C4-2B (cell line): ENCODE data around the gene KCNJ12.
"Not testable (repeated sequence)": the region's sequence is repeated elsewhere in the genome, so short reads cannot be mapped to it uniquely, and the experiment has no call there.

Source experiments
- H3K27ac ChIP-seq: fragments of 450-650 bp; 2 replicates; pipeline ENCODE4 v1.5.1; 2017
- CTCF ChIP-seq: fragments of 450-650 bp; conservative IDR thresholded peaks from 2 replicates; pipeline ENCODE4 v1.5.1; 2017; ENCODE audit warnings: mild to moderate bottlenecking
- ZFX ChIP-seq: fragments of 450-650 bp; IDR thresholded peaks from 2 replicates; pipeline ENCODE4 v1.6.1; 2017

KCNJ12 gene

GRCh38 chr17:21418446-21419298 lies 42.5 kb downstream of the KCNJ12 start:
- no peak for TF ChIP-seq ZFX
- no peak for TF ChIP-seq CTCF
- no peak overlapping the region for H3K27ac ChIP-seq

GRCh38 chr17:21419299-21420239 lies 43.4 kb downstream of the KCNJ12 start:
- H3K27ac ChIP-seq: no peak overlapping the region
- no peak for TF ChIP-seq ZFX

GRCh38 chr17:21420503-21421090 lies 44.4 kb downstream of the KCNJ12 start:
- H3K27ac ChIP-seq: not testable (repeated sequence)

GRCh38 chr17:21421421-21422310 lies 45.5 kb downstream of the KCNJ12 start:
- not testable (repeated sequence) for H3K27ac ChIP-seq

GRCh38 chr17:21422311-21423189 lies 46.4 kb downstream of the KCNJ12 start:
- H3K27ac ChIP-seq: not testable (repeated sequence)

GRCh38 chr17:21423190-21423493 lies 47.0 kb downstream of the KCNJ12 start:
- not testable (repeated sequence) for H3K27ac ChIP-seq

- not testable (repeated sequence) for H3K27ac ChIP-seq
Observed at GRCh38 chr17:21424697-21425096, 48.5 kb downstream of the KCNJ12 start.

GRCh38 chr17:21425321-21425720 lies 49.2 kb downstream of the KCNJ12 start:
- TF ChIP-seq ZFX: no peak
- TF ChIP-seq CTCF: no peak

GRCh38 chr17:21425736-21426135 lies 49.6 kb downstream of the KCNJ12 start:
- H3K27ac ChIP-seq: no peak overlapping the region
- TF ChIP-seq CTCF (no peak), ZFX (no peak)

More at GRCh38 chr17:21425321-21425720, 49.2 kb downstream of the KCNJ12 start:
- H3K27ac ChIP-seq: no peak overlapping the region

GRCh38 chr17:21426246-21426645 lies 50.1 kb downstream of the KCNJ12 start:
- H3K27ac ChIP-seq: not testable (repeated sequence)

- H3K27ac ChIP-seq: not testable (repeated sequence)
Observed at GRCh38 chr17:21426876-21427275, 50.7 kb downstream of the KCNJ12 start.

GRCh38 chr17:21427727-21428126 lies 51.6 kb downstream of the KCNJ12 start:
- H3K27ac ChIP-seq: not testable (repeated sequence)

GRCh38 chr17:21428752-21429424 lies 52.7 kb downstream of the KCNJ12 start:
- H3K27ac ChIP-seq: not testable (repeated sequence)

GRCh38 chr17:21429921-21430628 lies 53.9 kb downstream of the KCNJ12 start:
- H3K27ac ChIP-seq: not testable (repeated sequence)
